Activated CD4-positive, CD25-positive, alpha-beta regulatory T cell (primary cell): ENCODE results near the gene ZAR1L.

Experiments used
- DNase-seq, 4 experiments: peaks; one replicate each; lab custom pipeline; 2025; lab: John Stamatoyannopoulos, UW

Gene ZAR1L

GRCh38 chr13:32255724-32256109 is 59.4 kb downstream of the ZAR1L start:
- DNase-seq: no peak

DNA sequence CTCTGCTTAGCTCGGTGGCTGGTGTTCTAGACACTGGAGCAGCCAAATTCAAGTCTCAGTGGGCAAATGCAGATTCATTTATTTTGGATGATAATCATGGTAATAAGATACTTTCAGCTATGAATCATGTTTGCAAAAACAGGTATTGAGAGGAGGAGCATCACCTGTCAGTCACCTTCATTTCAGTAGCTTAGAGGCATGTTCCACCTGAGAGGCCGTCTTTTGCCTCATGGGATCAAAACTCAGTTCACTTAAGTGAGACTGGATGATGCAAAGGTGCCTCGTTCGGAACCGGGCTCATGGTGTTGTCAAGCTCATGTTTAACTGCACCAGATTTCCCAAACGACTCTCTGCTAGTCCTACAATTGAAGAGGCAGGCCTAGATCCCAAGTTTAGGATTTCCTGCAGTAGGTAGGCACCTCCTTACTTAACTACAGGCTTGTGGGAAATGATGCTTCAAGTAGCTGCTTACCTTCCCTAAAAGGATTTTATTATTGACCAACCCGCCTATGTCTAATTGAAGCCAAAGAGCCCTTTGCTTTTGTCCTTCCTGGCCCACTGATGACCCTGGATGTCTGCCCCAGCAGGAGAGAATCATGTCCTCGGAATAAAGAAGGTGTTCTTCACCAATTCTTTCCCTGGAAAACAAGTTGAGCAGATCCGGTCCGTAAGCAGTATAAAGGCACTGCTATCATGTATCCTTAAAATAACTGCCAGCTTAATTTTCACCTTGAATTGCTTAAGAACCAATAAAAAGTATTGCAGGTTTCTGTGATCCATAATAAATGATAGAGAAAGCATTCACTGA is 60.0 kb downstream of the ZAR1L start:
- no peak for DNase-seq

DNA sequence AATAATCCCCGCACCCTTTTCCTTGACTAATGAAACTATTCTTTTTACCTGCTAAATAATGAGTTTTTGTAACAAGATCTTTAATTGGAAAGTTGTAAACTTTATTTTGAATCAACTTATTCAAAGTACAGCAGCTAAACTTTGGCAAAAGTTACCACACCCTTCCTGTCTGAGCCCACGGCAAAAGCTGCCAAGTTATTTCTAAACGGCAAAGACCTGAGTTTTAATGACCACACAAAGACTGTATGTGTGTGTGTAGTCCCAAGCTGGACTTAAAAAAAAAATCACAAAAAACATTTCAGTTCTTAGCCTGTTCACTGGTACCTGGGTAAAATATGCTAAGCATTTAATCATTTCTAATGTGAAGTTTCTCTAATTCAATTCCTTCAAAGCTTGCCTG is 60.7 kb downstream of the ZAR1L start:
- DNase-seq: no peak

DNA sequence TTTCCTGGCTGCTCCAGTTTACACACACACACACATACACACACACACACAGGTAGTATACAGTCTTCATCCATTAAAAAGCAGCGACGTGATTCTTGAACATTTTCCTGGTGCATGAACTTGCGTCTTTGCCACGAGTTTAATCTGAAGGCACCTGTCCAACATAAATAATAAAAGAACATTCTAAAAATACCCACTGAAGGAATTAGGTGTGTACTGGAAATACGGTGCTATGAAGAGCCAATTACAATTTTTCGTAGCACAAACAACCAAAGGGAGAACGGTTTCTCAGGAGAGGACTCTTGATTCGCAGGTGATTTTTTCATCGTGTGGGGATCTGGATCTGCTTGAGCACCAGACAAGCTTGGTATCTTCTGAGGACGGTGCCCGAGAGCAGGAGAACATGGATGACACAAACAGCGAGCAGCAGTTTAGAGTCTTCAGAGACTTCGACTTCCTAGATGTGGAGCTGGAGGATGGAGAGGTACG is 61.2 kb downstream of the ZAR1L start:
- DNase-seq: no peak
